Hematopoietic multipotent progenitor cell treated with erythropoietin and hydrocortisone succinate and interleukin-3 and kit ligand, for 8 days (in vitro differentiated cells): ENCODE results near the gene TPSD1.
A peak's percentile ranks its signal among the peaks of the same experiment; 100 is the strongest.
"Not testable (repeated sequence)": the region's sequence is repeated elsewhere in the genome, so short reads cannot be mapped to it uniquely, and the experiment has no call there.

Source experiments
- DNase-seq: peaks from one replicate; pipeline ENCODE4 v3.0.0-alpha.2; 2015

Gene TPSD1

GRCh38 chr16:1264345-1265089 is 8.6 kb downstream of the TPSD1 start:
- DNase-seq = no peak

DNA sequence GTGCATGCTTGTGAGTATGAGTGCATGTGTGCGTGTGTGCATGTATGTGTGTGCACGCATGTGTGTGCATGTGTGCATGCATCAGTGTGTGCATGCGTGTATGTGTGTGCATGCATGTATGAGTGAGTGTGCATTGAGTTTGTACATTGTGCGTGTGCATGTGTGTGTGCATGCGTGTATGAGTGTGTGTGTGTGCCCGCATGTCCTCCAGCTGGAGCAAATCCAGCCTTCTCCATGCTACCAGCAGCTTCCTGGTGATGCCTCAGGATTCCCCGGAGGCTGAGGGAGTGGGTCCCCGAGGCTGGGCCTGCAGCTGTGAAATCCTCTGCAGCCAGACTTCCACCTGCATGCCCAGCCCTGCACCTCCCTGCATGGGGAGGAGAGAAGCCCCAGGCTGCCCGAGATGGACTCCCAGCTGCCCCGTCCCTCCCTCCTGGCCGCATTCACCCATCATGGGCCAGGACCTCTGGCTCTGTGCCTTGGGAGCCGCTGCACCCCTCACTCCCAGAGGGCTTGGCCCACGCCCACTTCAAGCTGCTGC is 9.3 kb downstream of the TPSD1 start:
- DNase-seq = no peak

DNA sequence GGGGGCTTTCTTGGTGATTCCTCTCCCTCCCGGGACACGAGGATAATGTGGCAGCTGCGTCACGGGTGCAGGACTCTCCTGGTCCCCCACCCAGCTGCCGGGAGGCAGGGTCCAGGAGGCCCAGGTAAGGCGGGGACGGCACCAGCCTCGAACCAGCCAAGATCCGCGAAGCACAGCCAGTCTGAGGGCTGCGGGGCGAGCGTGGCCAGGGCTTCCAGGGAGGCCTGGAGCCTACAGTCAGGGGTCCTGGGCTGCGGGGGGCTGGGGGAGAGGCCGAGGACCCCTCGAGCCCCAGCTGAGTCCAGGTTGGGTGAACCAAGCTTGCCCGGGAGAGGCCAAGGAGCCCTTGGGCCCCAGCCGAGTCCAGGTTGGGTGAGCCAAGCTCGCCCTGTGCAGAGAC is 10.0 kb downstream of the TPSD1 start:
- no peak for DNase-seq

GRCh38 chr16:1269418-1269817 is 13.5 kb downstream of the TPSD1 start:
- not testable (repeated sequence) for DNase-seq

DNA sequence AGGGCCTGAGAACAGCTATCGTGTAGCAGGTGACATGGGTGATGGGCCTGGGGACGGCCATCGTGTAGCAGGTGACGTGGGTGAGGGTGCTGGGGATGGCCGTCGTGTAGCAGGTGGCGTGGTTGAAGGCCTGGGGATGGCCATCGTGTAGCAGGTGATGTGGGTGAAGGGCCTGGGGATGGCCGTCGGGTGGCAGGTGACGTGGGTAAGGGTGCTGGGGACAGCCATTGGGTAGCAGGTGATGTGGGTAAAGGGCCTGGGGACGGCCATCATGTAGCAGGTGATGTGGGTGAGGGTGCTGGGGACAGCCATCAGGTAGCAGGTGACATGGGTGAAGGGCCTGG is 15.5 kb downstream of the TPSD1 start:
- DNase-seq = no peak

DNA sequence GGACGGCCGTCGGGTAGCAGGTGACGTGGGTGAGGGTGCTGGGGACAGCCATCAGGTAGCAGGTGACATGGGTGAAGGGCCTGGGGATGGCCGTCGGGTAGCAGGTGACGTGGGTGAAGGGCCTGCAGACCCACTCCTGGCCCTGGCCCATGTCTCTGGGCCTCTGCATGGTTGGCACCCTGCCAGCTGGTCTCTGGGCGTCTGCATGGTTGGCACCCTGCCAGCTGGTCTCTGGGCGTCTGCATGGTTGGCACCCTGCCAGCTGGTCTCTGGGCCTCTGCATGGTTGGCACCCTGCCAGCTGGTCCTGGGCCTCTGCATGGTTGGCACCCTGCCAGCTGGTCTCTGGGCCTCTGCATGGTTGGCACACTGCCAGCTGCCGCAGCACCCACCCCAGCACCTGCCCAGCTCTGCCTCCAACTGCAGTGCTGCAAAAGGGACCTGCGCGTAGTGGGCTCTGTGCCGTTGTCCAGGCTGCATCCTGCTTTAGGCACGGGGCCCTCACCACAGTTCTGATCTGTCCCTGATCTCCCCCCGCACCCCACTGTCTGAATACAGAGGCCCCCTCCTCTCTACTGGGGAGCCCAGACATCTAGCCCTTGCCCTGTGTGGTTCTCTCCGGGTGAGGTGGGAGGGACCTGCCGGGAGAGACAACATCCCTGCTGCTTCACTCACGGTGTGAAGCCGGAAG is 16.0 kb downstream of the TPSD1 start:
- DNase-seq = peak; percentile 62

- no peak for DNase-seq
Observed at GRCh38 chr16:1272453-1273198, 16.8 kb downstream of the TPSD1 start.

- DNase-seq = no peak
Observed at GRCh38 chr16:1273816-1274215, 17.9 kb downstream of the TPSD1 start.

- DNase-seq = no peak
Observed at GRCh38 chr16:1274767-1275166, 18.9 kb downstream of the TPSD1 start.

GRCh38 chr16:1275791-1276579 is 20.1 kb downstream of the TPSD1 start:
- no peak for DNase-seq

- no peak for DNase-seq
Observed at GRCh38 chr16:1276580-1276878, 20.7 kb downstream of the TPSD1 start.

DNA sequence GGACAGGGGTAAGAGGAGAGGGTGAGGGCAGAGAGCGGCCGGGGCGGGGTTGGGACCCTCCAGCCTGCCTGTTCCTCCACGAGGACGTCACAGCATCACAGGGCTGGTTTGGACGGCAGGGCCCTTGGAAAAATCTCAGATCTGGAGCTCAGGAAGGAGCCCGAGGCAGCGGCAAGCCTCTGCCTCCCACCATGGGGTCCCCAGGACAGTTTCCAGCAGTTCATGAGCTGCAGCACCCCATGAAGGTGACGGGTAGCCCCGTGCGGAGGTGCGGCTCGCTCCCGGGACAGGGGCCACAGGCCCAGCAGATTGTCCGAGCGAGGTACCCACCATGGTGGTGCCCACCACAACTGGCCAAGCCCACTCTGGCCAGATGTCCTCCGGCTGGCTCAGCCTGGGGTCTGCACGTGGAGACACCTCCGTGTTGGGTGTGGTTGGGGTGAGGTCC is 21.3 kb downstream of the TPSD1 start:
- no peak for DNase-seq

DNA sequence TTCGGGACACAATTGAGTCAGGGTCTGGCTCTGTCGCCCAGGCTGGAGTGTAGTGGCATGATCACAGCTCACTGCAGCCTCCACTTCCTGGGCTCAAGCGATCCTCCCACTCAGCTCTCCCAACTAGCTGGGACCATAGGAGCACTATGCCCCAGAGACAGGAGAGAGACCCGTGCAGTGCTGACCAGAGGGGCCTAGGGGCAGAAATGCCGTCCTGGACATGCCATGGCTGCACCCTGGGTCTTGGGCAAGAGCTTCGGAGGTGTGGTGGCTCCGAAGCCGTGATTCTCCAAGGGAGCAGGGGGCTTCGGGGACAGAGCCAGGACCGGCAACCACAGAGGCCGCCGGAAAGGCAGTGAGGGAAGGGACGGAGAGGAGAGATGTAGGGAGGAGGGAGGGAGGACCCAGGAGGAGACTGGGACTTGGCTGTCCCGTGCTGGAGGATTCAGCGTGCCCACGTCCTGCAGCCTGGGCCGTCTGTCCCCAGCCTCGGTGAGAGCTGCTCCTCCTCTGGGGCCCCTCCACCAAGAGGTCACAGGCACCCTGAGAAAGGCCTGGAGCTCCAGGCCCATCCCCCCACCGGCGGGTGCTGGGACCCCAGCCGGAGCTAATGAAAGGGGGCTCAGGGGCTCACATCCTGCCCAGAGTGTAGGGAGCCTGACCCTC is 21.9 kb downstream of the TPSD1 start:
- DNase-seq = no peak

DNA sequence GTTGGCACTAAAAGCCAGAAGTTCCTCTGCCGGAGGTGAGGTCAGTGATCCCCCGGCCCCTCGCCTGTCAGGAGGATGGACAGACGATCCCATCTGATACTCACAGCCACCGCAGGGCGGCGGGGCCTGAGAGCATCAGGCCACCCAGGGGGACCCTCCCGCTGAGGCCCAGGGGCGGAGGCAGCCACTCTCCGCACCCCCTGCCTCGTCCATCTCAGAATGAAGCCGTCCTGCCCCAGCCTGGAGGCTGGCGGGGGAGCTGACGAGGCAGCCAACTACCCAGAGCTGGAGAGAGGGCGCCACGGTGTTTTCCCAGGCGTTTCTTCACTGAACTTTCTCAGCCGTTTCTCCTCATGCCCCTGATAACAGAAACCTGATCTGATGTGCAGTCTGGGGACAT is 22.6 kb downstream of the TPSD1 start:
- DNase-seq = no peak

GRCh38 chr16:1279081-1279944 is 23.4 kb downstream of the TPSD1 start:
- DNase-seq = no peak

GRCh38 chr16:1279945-1280589 is 24.2 kb downstream of the TPSD1 start:
- no peak for DNase-seq

DNA sequence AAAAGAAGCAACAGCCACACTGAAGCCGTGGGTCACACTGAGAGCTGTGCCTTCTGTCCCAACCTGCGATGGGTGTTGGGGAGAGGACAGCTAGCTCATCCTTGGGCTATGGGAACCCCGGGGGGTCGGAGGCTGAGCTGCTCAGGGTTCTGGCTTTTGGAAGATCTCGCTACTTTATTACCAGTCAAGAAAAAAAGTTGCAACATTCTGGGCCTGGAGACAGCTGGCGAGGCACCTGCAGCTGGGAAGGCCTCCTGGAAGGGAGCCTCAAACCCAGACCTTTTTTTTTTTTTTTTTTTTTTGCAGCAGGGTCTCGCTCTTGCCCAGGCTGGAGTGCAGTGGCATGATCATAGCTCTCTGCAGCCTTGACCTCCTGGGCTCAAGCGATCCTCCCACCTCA is 24.9 kb downstream of the TPSD1 start:
- no peak for DNase-seq

- DNase-seq = no peak
Observed at GRCh38 chr16:1281517-1281916, 25.6 kb downstream of the TPSD1 start.

GRCh38 chr16:1282324-1282973 is 26.6 kb downstream of the TPSD1 start:
- DNase-seq = no peak

- no peak for DNase-seq
Observed at GRCh38 chr16:1283296-1283695, 27.4 kb downstream of the TPSD1 start.
